Activated naive CD8-positive, alpha-beta T cell (primary cell): ENCODE results near the gene DOCK9.

Experiments
- H3K27ac Mint-ChIP-seq: one replicate; pipeline ENCODE4 v1.8.0; 2021; ENCODE audit warnings: mixed read lengths
- H3K27me3 Mint-ChIP-seq: one replicate; pipeline ENCODE4 v1.8.0; 2021; ENCODE audit warnings: mixed read lengths
- H3K36me3 Mint-ChIP-seq: one replicate; pipeline ENCODE4 v1.8.0; 2021; ENCODE audit warnings: mixed read lengths
- H3K4me1 Mint-ChIP-seq: one replicate; pipeline ENCODE4 v1.8.0; 2021; ENCODE audit warnings: low read depth, mixed read lengths
- H3K4me3 Mint-ChIP-seq: one replicate; pipeline ENCODE4 v1.8.0; 2021; ENCODE audit warnings: mild to moderate bottlenecking, mixed read lengths
- H3K9me3 Mint-ChIP-seq: one replicate; pipeline ENCODE4 v1.8.0; 2021; ENCODE audit warnings: low read depth, mixed read lengths

The DOCK9 gene

DNA sequence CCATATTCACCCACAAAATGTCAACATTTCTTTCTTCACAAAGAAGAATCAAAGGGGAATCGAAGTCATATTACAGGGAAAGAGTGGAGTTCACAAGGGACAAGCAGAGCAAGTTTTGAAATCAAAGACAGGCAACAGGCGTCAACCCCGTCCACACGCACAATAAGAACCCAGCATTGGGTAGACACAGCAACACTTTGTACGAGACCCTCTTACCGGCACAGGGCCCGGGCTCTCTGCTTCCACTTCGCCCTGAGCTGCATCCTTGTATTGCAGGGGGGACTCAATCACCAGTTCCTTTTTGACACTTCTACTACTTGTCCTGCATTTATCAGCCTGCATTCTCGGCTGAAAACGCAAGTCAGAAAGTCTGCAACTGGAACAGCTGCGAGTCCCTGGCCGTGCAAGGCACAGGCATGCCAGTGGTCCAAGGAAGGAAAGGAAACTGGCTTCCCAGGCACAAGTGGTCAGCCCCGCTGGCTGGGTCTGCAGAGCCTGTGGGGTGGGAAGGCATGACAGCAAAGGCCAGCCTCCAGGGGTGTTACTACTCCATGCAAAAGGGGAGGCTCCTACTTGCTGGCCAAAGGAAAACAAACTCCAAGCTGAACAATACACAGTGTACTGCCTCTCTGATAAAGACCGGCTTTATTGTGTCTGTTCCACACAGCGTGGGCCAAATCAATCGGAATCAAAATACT is at the start of gene DOCK9:
Gene DOCK9 (minus strand): TSS at position 497 of the 698 bp plus-strand sequence. CDS start 155 bp downstream, at position 342.
- Mint-ChIP-seq H3K4me3 (no peak within 1 kb of the TSS), H3K4me1 (peaks cover 88% of the 10 kb centered on the region), H3K36me3 (peaks cover 5% of the 10 kb centered on the region), H3K27me3 (no peaks in the 10 kb centered on the region), H3K27ac (peak within 1 kb of the TSS; percentile 17), H3K9me3 (no peaks in the 10 kb centered on the region)

- H3K27ac Mint-ChIP-seq, result peak overlapping the region; percentile 87
- H3K27me3 Mint-ChIP-seq, result no peaks in the 10 kb centered on the region
- peak overlapping the region; percentile 56 for H3K4me3 Mint-ChIP-seq
- H3K9me3 Mint-ChIP-seq, result no peaks in the 10 kb centered on the region
- peaks cover 93% of the 10 kb centered on the region for H3K4me1 Mint-ChIP-seq
- peaks cover 6% of the 10 kb centered on the region for H3K36me3 Mint-ChIP-seq
Measured at GRCh38 chr13:99027260-99027659, 49.4 kb upstream of the DOCK9 start.

- Mint-ChIP-seq H3K4me1 (peaks cover 77% of the 10 kb centered on the region), H3K27me3 (no peaks in the 10 kb centered on the region), H3K4me3 (no peak overlapping the region), H3K36me3 (peaks cover 8% of the 10 kb centered on the region), H3K27ac (no peak overlapping the region), H3K9me3 (no peaks in the 10 kb centered on the region)
Measured at GRCh38 chr13:99022941-99023340, 45.1 kb upstream of the DOCK9 start.

DNA sequence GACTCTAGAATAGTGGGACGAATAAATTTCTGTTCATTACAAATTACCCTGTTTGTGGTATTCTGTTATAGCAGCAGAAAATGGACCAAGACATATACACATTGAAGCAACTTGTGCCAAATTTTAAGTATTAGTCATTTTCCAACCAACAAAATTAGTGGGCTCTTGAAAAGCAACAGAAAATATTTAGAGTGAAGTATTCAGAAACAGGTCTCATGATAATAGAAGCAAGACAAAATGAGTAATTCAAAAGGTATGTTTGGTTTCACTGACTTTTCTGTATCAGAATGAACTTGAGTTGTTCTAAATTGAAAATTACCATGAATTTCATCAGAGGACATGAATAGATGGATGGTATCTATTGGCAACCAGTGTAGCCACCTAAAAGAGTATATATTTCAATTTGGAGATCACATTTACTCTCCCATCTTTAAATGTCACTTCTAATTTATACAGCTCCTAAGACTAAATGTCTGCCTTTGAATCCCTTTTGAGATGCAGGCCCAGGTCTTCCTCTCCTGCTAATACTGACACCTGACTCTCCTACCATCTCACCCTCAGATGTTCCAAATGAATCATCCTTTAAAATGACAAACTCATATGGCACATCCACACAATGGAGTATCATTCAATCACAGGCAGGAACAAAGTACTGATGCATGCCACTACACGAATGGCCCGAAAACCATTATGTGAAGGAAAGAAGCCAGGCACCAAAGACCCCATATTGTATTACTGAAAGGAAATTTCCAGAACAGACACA is 40.7 kb upstream of the DOCK9 start:
- H3K4me3 Mint-ChIP-seq, result no peak overlapping the region
- peak overlapping the region; percentile 64 for H3K27ac Mint-ChIP-seq
- no peaks in the 10 kb centered on the region for H3K9me3 Mint-ChIP-seq
- H3K4me1 Mint-ChIP-seq, result peaks cover 74% of the 10 kb centered on the region
- H3K27me3 Mint-ChIP-seq, result no peaks in the 10 kb centered on the region
- peaks cover 9% of the 10 kb centered on the region for H3K36me3 Mint-ChIP-seq

- no peaks in the 10 kb centered on the region for H3K27me3 Mint-ChIP-seq
- H3K4me3 Mint-ChIP-seq, result peak overlapping the region; percentile 69
- peaks cover 10% of the 10 kb centered on the region for H3K36me3 Mint-ChIP-seq
- no peaks in the 10 kb centered on the region for H3K9me3 Mint-ChIP-seq
- peaks cover 78% of the 10 kb centered on the region for H3K4me1 Mint-ChIP-seq
- no peak overlapping the region for H3K27ac Mint-ChIP-seq
Measured at GRCh38 chr13:99015606-99016490, 38.0 kb upstream of the DOCK9 start.

GRCh38 chr13:99014522-99014921 is 36.7 kb upstream of the DOCK9 start:
- Mint-ChIP-seq H3K4me1 (peaks cover 81% of the 10 kb centered on the region), H3K4me3 (no peak overlapping the region), H3K27me3 (no peaks in the 10 kb centered on the region), H3K36me3 (peaks cover 5% of the 10 kb centered on the region), H3K27ac (no peak overlapping the region), H3K9me3 (no peaks in the 10 kb centered on the region)

- no peak overlapping the region for H3K27ac Mint-ChIP-seq
- H3K4me3 Mint-ChIP-seq, result no peak overlapping the region
- no peaks in the 10 kb centered on the region for H3K27me3 Mint-ChIP-seq
- peaks cover 5% of the 10 kb centered on the region for H3K36me3 Mint-ChIP-seq
- peaks cover 83% of the 10 kb centered on the region for H3K4me1 Mint-ChIP-seq
- no peaks in the 10 kb centered on the region for H3K9me3 Mint-ChIP-seq
Measured at GRCh38 chr13:99013951-99014350, 36.1 kb upstream of the DOCK9 start.

DNA sequence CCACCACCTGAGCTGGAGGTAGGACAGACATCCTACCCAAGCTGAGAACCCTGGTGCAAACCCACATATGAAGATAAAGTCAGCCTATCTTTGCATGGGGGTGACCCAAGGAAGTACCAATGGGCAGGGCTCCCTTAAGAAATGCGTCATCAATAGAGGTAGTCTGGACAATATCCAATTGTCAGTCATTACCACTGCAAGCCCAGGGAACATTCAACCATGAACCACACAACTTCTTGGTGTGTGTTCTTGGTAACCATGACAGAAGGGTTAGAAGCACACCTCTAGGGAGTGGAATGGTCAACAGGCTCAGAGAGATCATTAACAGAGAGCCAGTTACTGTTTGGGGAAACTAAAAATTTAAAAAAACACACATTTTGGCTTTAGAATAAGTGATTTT is 34.7 kb upstream of the DOCK9 start:
- Mint-ChIP-seq H3K36me3 (peaks cover 4% of the 10 kb centered on the region), H3K27ac (no peak overlapping the region), H3K4me1 (peaks cover 80% of the 10 kb centered on the region), H3K4me3 (no peak overlapping the region), H3K27me3 (no peaks in the 10 kb centered on the region), H3K9me3 (no peaks in the 10 kb centered on the region)

DNA sequence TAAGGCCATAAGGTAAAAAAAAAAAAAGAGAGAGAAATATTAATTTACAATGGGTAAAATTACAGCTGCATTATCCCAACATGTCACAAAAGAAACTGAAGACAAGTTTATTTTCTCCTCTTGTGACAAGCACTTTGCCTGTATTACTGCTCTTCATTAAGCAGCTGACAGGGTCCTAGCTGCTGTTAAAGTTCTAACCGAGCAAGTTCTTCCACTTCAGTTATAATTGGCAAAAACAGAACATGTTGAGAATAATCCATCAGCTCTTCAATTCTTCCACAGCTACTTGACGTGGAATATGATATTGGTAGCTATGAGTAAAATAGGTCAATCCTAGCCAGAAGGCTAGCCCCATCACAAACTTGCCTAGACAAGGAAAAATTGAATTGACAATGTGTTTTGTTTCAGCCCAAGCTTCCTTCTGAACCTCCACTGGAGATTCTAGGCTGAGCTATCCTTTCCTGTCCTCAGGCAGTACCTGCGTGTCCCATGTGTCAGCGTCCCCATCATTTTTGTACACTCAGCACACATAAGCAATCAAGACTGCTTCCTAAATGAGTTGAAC is 32.2 kb upstream of the DOCK9 start:
- Mint-ChIP-seq H3K9me3 (no peaks in the 10 kb centered on the region), H3K27me3 (no peaks in the 10 kb centered on the region), H3K4me1 (peaks cover 68% of the 10 kb centered on the region), H3K4me3 (no peak overlapping the region), H3K27ac (no peak overlapping the region), H3K36me3 (peaks cover 4% of the 10 kb centered on the region)

GRCh38 chr13:99008577-99008976 is 30.7 kb upstream of the DOCK9 start:
- Mint-ChIP-seq H3K9me3 (no peaks in the 10 kb centered on the region), H3K36me3 (peaks cover 7% of the 10 kb centered on the region), H3K27me3 (no peaks in the 10 kb centered on the region), H3K27ac (no peak overlapping the region), H3K4me1 (peaks cover 72% of the 10 kb centered on the region), H3K4me3 (no peak overlapping the region)

DNA sequence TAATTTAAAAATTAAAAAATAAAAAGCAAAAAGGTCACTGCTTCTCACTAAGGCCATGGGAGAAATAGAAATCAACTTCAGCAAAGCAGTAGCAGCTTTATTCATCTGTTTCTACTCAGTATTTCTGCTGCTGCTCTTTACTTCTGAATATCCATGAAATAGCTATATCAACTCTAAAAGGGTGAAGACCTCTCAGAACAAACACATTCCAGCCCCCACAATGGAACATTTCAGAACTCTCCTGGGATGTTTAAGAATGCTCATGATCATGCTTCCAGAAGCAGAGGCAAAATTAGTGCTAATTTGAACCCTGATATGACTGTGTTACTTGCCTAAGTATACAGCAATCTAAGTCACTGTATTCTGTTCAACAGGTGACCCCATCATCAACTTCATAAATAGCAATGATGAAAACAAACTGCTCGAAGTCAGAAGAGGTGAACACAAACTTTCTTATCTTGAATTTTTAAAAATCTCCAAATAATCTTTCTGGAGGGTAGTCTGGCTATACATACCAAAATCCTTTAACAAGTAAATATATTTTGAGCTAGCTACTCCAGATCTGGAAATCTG is 29.6 kb upstream of the DOCK9 start:
- no peak overlapping the region for H3K27ac Mint-ChIP-seq
- H3K4me3 Mint-ChIP-seq, result no peak overlapping the region
- peaks cover 73% of the 10 kb centered on the region for H3K4me1 Mint-ChIP-seq
- no peaks in the 10 kb centered on the region for H3K27me3 Mint-ChIP-seq
- no peaks in the 10 kb centered on the region for H3K9me3 Mint-ChIP-seq
- peaks cover 7% of the 10 kb centered on the region for H3K36me3 Mint-ChIP-seq

DNA sequence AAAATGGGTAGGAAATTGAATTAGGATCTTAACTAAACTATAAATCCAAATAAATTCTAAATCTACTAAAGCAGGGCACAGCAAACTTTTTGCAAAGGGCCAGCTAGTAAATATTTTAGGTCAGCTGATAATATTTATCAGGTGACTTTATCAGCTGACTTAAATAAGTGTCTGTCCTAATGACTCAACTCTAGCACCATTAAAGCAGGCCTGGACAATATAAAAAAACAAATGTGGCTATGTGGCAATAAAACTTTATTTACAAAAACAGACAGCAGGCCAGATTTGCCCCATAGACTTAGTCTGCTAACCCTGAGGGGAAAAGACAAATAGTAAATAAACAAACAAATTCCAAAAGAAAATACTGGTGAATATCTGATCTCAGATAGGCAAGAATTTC is 27.7 kb upstream of the DOCK9 start:
- Mint-ChIP-seq H3K9me3 (no peaks in the 10 kb centered on the region), H3K4me3 (no peak overlapping the region), H3K36me3 (peaks cover 9% of the 10 kb centered on the region), H3K4me1 (peaks cover 82% of the 10 kb centered on the region), H3K27ac (no peak overlapping the region), H3K27me3 (no peaks in the 10 kb centered on the region)

- peaks cover 9% of the 10 kb centered on the region for H3K36me3 Mint-ChIP-seq
- no peak overlapping the region for H3K4me3 Mint-ChIP-seq
- H3K4me1 Mint-ChIP-seq, result peaks cover 82% of the 10 kb centered on the region
- H3K27me3 Mint-ChIP-seq, result no peaks in the 10 kb centered on the region
- no peak overlapping the region for H3K27ac Mint-ChIP-seq
- H3K9me3 Mint-ChIP-seq, result no peaks in the 10 kb centered on the region
Measured at GRCh38 chr13:99004978-99005377, 27.1 kb upstream of the DOCK9 start.

DNA sequence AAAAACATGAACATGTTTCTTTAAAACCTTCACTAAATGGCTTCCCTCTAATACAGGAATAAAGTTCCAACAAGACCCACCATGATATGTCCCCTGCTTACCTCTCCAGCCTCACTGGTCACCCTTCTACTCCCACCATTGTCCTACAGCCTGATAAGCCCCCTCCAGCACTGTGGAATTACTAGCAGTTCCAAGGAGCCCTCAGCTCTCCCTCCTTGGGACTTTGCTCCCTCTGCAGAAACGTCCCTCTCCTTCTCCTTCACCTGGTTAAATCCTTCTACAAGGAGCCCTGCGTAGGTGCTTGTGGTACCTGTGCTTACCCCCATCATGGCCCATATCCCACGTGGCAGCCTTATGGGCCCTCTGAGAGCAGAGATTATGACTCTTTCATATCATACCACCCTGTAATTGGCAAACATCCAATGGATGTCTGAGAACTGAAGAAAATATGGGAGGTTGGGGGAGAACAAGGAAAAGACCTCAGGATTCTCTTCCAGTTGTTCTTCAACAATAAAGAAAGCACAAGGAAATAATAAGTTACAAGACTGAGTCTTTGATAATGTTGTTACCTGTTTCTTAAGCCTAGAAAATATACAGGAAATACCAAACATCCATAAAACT is 26.1 kb upstream of the DOCK9 start:
- Mint-ChIP-seq H3K9me3 (no peaks in the 10 kb centered on the region), H3K27me3 (no peaks in the 10 kb centered on the region), H3K4me3 (peak overlapping the region; percentile 17), H3K36me3 (peaks cover 9% of the 10 kb centered on the region), H3K4me1 (peaks cover 83% of the 10 kb centered on the region), H3K27ac (peak overlapping the region; percentile 74)
